Esophagus squamous epithelium (tissue), 5 donors: ENCODE results near the gene TAF5. TPM values are rescaled to one million over a fixed set of nuclear protein-coding genes. Genes with fewer than 3 reads are reported as not detected.

Experiments
- DNase-seq: peaks from one replicate; lab custom pipeline; 2025; lab: John Stamatoyannopoulos, UW
- H3K27ac ChIP-seq, 4 donors: fragments of 200-600 bp; sonication (generic); one replicate each; pipeline ENCODE4 v1.5.1; 2016 to 2019; ENCODE audit warnings: mild to moderate bottlenecking in 1 of 4
- H3K27me3 ChIP-seq, 4 donors: fragments of 200-600 bp; sonication (generic); 1 replicate in 3 of 4; 2 replicates in 1 of 4; pipeline versions ENCODE4 v1.5.1 to v1.6.0; 2017 to 2021; ENCODE audit warnings: antibody characterized with exemption in 1 of 4
- H3K36me3 ChIP-seq, 3 donors: fragments of 200-600 bp; sonication (generic); one replicate each; pipeline ENCODE4 v1.5.1; 2016 to 2019
- H3K4me1 ChIP-seq, 3 donors: fragments of 200-600 bp; sonication (generic); one replicate each; pipeline ENCODE4 v1.5.1; 2017 to 2019
- H3K4me3 ChIP-seq, 4 donors: fragments of 200-600 bp; sonication (generic); 1 replicate in 3 of 4; 2 replicates in 1 of 4; pipeline ENCODE4 v1.5.1; 2016 to 2019; ENCODE audit warnings: mild to moderate bottlenecking in 2 of 4, moderate library complexity in 1 of 4
- H3K9me3 ChIP-seq, 3 donors: fragments of 200-600 bp; sonication (generic); one replicate each; pipeline ENCODE4 v1.5.1; 2016 to 2019
- POLR2A ChIP-seq, 4 donors: fragments of 450-650 bp; IDR thresholded peaks; one replicate each; pipeline ENCODE4 v1.6.1; 2017; ENCODE audit warnings: antibody characterized with exemption in 4 of 4, mild to moderate bottlenecking in 4 of 4, moderate library complexity in 3 of 4
- WGBS, 2 donors: methylation state at CpG; one replicate each; pipeline ENCODE4 v1.1.5; 2018; 5-methylcytosine and 5-hydroxymethylcytosine counted together
- intact Hi-C: fragments of 100-400 bp; cut with DNase I; formaldehyde crosslinking; loops from one replicate; pipeline ENCODE4 v1.15.0; 2022
- total RNA-seq, 4 donors: library from RNA; depleted of rRNA; stranded (reverse); fragments of >200 nt; gene quantifications; one replicate each; pipeline ENCODE4 v1.1.0, GENCODE V29; 2016
- TF ChIP-seq, protein P1 (sequence below), 6 experiments: fragments of 450-650 bp in 4 of 6; fragments of 200-600 bp in 2 of 6; sonication (generic) in 2 of 6; IDR thresholded peaks; one replicate each; pipeline ENCODE4 v1.5.1; 2016 to 2019; ENCODE audit warnings: antibody characterized with exemption in 6 of 6, mild to moderate bottlenecking in 4 of 6, moderate library complexity in 4 of 6
- donor health status: DM: yes; HTN: yes; CAD: no.

TAF5 gene
- total RNA-seq, 4 donors from 2014 or later = 2.0 to 5.7 (median 4.5) TPM

DNA sequence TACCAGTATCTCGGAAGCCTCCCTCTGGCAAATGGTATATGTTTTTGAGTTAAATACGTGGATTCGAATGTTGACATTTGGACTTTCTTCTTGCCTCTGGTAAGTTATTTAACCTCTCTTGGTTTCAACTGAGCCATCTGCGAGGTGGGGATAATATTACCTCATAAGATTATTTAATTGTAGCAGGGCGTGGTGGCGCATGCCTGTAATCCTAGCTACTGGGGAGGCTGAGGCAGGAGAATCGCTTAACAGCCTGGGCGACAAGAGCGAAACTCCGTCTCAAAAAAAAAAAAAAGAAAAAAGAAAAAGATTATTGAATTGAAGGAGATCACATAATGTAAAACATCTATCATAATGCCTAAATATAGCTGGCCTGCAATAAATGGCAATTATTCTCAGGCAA lies 396 bp upstream of the TAF5 start:
- DNase-seq = no peak
- intact Hi-C loops = no loop called here
- H3K4me1 ChIP-seq = peaks cover 0 to 28% (median 11%) of the 10 kb centered on the region in 3 donors
- TF ChIP-seq POLR2A (IDR thresholded peaks at IDR 0.05) = no peak
- TF ChIP-seq, protein P1, sequence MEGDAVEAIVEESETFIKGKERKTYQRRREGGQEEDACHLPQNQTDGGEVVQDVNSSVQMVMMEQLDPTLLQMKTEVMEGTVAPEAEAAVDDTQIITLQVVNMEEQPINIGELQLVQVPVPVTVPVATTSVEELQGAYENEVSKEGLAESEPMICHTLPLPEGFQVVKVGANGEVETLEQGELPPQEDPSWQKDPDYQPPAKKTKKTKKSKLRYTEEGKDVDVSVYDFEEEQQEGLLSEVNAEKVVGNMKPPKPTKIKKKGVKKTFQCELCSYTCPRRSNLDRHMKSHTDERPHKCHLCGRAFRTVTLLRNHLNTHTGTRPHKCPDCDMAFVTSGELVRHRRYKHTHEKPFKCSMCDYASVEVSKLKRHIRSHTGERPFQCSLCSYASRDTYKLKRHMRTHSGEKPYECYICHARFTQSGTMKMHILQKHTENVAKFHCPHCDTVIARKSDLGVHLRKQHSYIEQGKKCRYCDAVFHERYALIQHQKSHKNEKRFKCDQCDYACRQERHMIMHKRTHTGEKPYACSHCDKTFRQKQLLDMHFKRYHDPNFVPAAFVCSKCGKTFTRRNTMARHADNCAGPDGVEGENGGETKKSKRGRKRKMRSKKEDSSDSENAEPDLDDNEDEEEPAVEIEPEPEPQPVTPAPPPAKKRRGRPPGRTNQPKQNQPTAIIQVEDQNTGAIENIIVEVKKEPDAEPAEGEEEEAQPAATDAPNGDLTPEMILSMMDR (IDR thresholded peaks at IDR 0.05) = no peak
- H3K27ac ChIP-seq = peak overlapping the region; percentile 87 to 96 (median 91)
- no peaks in the 10 kb centered on the region for H3K27me3 ChIP-seq
- no peaks in the 10 kb centered on the region for H3K36me3 ChIP-seq
- peak overlapping the region; percentile 71 to 100 (median 99) for H3K4me3 ChIP-seq
- H3K9me3 ChIP-seq = no peaks in the 10 kb centered on the region
- WGBS, 2 donors = 38 to 42% methylated on average over 10 of the region's 10 CpGs

DNA sequence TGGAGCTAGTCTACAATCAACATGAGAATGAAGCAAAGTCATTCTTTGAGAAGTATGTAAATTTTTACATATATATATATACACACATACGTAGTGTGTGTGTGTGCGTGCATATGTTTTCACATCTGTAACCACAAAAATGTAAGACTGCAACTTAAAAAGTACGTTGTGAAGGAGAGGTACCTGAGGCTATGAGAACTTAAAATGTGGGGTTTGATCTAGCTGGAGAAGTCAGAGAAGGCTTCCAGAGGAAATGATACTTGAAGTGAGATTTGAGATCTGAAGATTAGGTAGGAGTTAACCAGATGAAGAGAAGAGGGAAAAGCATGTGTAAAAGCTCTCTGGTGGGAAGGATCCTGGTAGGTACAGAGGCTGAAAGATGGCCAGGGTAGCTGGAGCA lies 5.8 kb downstream of the TAF5 start:
- WGBS, 2 donors = 76 to 87% methylated on average over 3 of the region's 3 CpGs
- no peaks in the 10 kb centered on the region for H3K27me3 ChIP-seq
- intact Hi-C loops = no loop called here
- H3K9me3 ChIP-seq = no peaks in the 10 kb centered on the region
- TF ChIP-seq POLR2A (IDR thresholded peaks at IDR 0.05) = no peak
- H3K4me3 ChIP-seq = no peak overlapping the region
- H3K36me3 ChIP-seq = peaks cover 0 to 55% (median 5%) of the 10 kb centered on the region in 3 donors
- H3K27ac ChIP-seq = no peak overlapping the region
- DNase-seq = no peak
- peaks cover 0 to 22% (median 11%) of the 10 kb centered on the region in 3 donors for H3K4me1 ChIP-seq

DNA sequence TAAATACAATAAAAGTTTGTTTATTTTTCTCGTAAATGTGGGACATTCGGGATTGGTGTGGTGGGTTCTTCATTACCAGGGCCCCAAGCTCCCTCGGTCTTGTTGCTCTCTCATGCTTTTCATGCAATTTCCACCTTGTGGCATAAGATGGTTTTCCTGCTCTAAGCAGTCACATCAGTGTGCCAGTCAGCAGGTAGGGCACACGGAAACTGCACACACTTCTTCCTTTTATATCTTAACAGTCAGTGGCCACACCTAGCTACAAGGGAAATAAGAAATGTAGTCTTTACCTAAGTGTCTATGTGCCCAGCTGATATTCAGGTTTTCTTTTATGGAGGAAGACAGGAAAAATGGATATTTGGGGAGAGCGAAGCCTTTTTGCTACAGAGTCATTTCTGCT lies 6.5 kb downstream of the TAF5 start:
- no peaks in the 10 kb centered on the region for H3K9me3 ChIP-seq
- DNase-seq = no peak
- H3K27ac ChIP-seq = no peak overlapping the region
- no peak for TF ChIP-seq POLR2A (IDR thresholded peaks at IDR 0.05)
- TF ChIP-seq, protein P1 (IDR thresholded peaks at IDR 0.05) = no peak
- intact Hi-C loops = no loop called here
- H3K27me3 ChIP-seq = no peaks in the 10 kb centered on the region
- H3K4me3 ChIP-seq = no peak overlapping the region
- H3K36me3 ChIP-seq = peaks cover 0 to 62% (median 5%) of the 10 kb centered on the region in 3 donors
- H3K4me1 ChIP-seq = peaks cover 0 to 15% (median 7%) of the 10 kb centered on the region in 3 donors
- WGBS, 2 donors = 88 to 95% methylated on average over 5 of the region's 5 CpGs

DNA sequence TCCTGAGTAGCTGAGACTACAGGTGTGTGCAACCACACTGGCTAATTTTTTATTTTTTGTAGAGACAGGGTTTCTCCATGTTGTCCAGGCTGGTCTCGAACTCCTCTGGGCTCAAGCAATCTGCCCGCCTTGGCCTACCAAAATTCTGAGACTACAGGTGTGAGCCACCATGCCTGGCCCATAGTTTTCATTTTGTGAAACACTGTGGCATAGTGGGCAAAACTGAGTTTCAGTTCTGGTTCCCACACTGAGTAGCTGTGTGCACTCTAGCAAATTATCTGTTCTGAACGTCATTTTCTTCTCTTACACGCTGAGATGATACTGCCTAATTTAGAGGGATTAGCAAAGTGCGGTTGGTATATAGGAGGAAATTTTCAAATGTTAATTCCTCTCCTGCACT lies 15.0 kb downstream of the TAF5 start:
- DNase-seq = no peak
- H3K36me3 ChIP-seq = peaks cover 0 to 95% (median 8%) of the 10 kb centered on the region in 3 donors
- H3K9me3 ChIP-seq = no peaks in the 10 kb centered on the region
- 95 to 98% methylated on average over 5 of the region's 5 CpGs for WGBS, 2 donors
- intact Hi-C loops = no loop called here
- no peaks in the 10 kb centered on the region for H3K27me3 ChIP-seq
- H3K4me3 ChIP-seq = no peak overlapping the region
- TF ChIP-seq, protein P1 (IDR thresholded peaks at IDR 0.05) = no peak
- TF ChIP-seq POLR2A (IDR thresholded peaks at IDR 0.05) = no peak
- H3K27ac ChIP-seq = no peak overlapping the region
- H3K4me1 ChIP-seq = no peaks in the 10 kb centered on the region

DNA sequence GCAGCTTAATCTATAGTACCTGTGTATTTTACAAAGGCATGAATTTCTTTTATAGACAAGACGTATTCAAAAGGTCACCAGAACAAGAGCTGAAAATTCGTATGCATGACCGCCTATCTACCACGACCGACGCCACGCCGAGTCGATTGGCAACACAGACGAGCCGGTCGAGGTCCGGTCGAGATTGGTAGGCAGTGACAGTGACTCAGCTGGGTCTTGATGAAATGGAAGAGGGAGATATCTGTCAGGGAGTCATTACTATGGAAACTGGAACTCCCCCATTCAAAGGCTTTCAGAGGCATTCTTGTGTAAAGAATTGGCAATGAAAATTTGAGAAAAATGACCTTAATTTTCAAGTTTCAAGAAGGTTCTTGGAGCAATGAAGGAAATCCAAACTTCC lies 26.4 kb downstream of the TAF5 start:
- no peak for TF ChIP-seq POLR2A (IDR thresholded peaks at IDR 0.05)
- TF ChIP-seq, protein P1 (IDR thresholded peaks at IDR 0.05) = no peak
- Histone ChIP-seq H3K27ac (no peak overlapping the region), H3K4me3 (no peak overlapping the region), H3K4me1 (peaks cover 18 to 52% (median 28%) of the 10 kb centered on the region in 3 donors), H3K36me3 (peaks cover 11 to 59% (median 33%) of the 10 kb centered on the region in 3 donors), H3K9me3 (no peaks in the 10 kb centered on the region), H3K27me3 (no peaks in the 10 kb centered on the region)
- WGBS, 2 donors = 78 to 83% methylated on average over 14 of the region's 14 CpGs
- no peak for DNase-seq
- intact Hi-C loops = no loop called here

DNA sequence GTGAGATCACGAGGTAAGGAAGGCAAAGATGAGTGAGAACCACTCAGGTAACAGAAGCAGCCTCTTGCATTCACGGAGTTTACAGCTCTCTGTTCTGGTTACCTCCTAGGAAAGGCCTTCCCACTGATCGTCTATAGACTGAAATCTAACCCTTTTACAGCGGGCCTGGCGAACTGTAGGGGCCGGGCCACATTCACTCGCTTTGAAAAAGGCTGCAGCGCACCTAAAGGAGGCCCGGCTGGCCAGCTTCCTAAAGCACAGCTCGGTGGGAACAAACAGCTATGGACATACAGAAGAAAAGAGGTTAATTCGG lies 27.9 kb downstream of the TAF5 start:
- intact Hi-C loops = no loop called here
- H3K9me3 ChIP-seq = no peaks in the 10 kb centered on the region
- DNase-seq = no peak
- WGBS, 2 donors = 0 to 3% methylated on average over 5 to 11 of the region's 11 CpGs
- peak overlapping the region; percentile 92 to 94 (median 92) for H3K27ac ChIP-seq
- H3K36me3 ChIP-seq = peaks cover 0 to 59% (median 30%) of the 10 kb centered on the region in 3 donors
- peak overlapping the region; percentile 86 to 98 (median 93) for H3K4me3 ChIP-seq
- TF ChIP-seq, protein P1 (IDR thresholded peaks at IDR 0.05) = no peak
- no peak for TF ChIP-seq POLR2A (IDR thresholded peaks at IDR 0.05)
- no peaks in the 10 kb centered on the region for H3K27me3 ChIP-seq
- peaks cover 18 to 52% (median 28%) of the 10 kb centered on the region in 3 donors for H3K4me1 ChIP-seq
